Nucleus accumbens (tissue), 56 donors: ENCODE data around the gene PSME3IP1.
A peak's percentile ranks its signal among the peaks of the same experiment; 100 is the strongest.

Experiments used
- DNase-seq, 56 donors: peaks; one replicate each; lab custom pipeline; 2025; lab: John Stamatoyannopoulos, UW

Gene PSME3IP1

GRCh38 chr16:57147381-57148221 lies 38.2 kb downstream of the PSME3IP1 start:
- DNase-seq, result peak in 12 of 56 donors; percentile 19 to 66 (median 44)

- DNase-seq, result no peak
Measured at GRCh38 chr16:57146735-57147134, 39.1 kb downstream of the PSME3IP1 start.

GRCh38 chr16:57146040-57146647 lies 39.7 kb downstream of the PSME3IP1 start:
- peak in 2 of 56 donors; percentile 31 to 39 for DNase-seq

GRCh38 chr16:57145046-57146021 lies 40.5 kb downstream of the PSME3IP1 start:
- DNase-seq, result no peak

- DNase-seq, result no peak
Measured at GRCh38 chr16:57144027-57144426, 41.8 kb downstream of the PSME3IP1 start.

GRCh38 chr16:57143149-57143921 lies 42.5 kb downstream of the PSME3IP1 start:
- DNase-seq, result peak in 54 of 56 donors; percentile 27 to 96 (median 87)

GRCh38 chr16:57141822-57142631 lies 43.8 kb downstream of the PSME3IP1 start:
- no peak for DNase-seq

GRCh38 chr16:57140931-57141668 lies 44.7 kb downstream of the PSME3IP1 start:
- no peak for DNase-seq

GRCh38 chr16:57138281-57138935 lies 47.4 kb downstream of the PSME3IP1 start:
- DNase-seq, result no peak

- no peak for DNase-seq
Measured at GRCh38 chr16:57137566-57138273, 48.1 kb downstream of the PSME3IP1 start.

- no peak for DNase-seq
Measured at GRCh38 chr16:57137043-57137442, 48.8 kb downstream of the PSME3IP1 start.

GRCh38 chr16:57134982-57135381 lies 50.9 kb downstream of the PSME3IP1 start:
- DNase-seq, result no peak

- DNase-seq, result no peak
Measured at GRCh38 chr16:57133886-57134285, 52.0 kb downstream of the PSME3IP1 start.

- DNase-seq, result no peak
Measured at GRCh38 chr16:57133031-57133430, 52.8 kb downstream of the PSME3IP1 start.

GRCh38 chr16:57132470-57132869 lies 53.4 kb downstream of the PSME3IP1 start:
- peak in 1 of 56 donors; percentile 38 for DNase-seq

GRCh38 chr16:57131351-57131970 lies 54.4 kb downstream of the PSME3IP1 start:
- peak in 53 of 56 donors; percentile 24 to 92 (median 80) for DNase-seq

GRCh38 chr16:57130950-57131321 lies 54.9 kb downstream of the PSME3IP1 start:
- no peak for DNase-seq
